ENCODE data around the gene LEKR1.
"Not testable (repeated sequence)": the region's sequence is repeated elsewhere in the genome, so short reads cannot be mapped to it uniquely, and the experiment has no call there.

DNA sequence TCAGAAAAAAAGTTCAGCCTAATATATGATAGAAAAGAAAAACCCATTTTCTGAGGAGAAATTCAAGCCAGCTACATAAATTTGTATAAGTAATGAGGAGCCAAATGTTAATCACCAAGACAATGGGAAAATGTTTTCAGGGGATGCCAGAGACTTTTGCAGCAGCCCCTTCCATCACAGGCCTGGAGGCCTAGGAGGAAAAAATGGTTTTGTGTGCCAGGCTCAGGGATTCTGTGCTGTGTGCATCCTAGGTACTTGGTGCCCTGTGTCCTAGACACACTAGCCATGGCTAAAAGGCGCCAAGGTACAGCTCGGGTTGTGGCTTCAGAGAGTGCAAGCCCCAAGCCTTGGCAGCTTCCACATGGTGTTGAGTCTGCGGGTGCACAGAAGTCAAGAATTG, 53.3 kb downstream of the LEKR1 start:
- TF ChIP-seq POLR2AphosphoS5 (IDR thresholded peaks at IDR 0.05; ENCODE audit: borderline replicate concordance, low read depth, low read length); EZH2 (IDR thresholded peaks at IDR 0.05); FOXP2 (optimal IDR thresholded peaks at IDR 0.05; ENCODE audit: control extremely low read depth, extremely low read length, insufficient read depth): not testable (repeated sequence)

All from SK-N-MC (cell line).